Activated T-cell treated with anti-CD3 and anti-CD28 coated beads, Interleukin-2, amount 50 U/mL, for 4 hours (primary cell): ENCODE measurements around the gene STEAP1. TPM values are rescaled to one million over a fixed set of nuclear protein-coding genes. Genes with fewer than 3 reads are reported as not detected.
A peak's percentile ranks its signal among the peaks of the same experiment; 100 is the strongest.

Experiments used
- ATAC-seq, 2 donors: fragments of 200-7000 bp; cut with Tn5 transposase; one replicate each; pipeline ENCODE4 v1.10.0; 2021
- DNase-seq: peaks from one replicate; pipeline ENCODE4 v3.0.0-alpha.2; 2020
- H3K27me3 Mint-ChIP-seq: one replicate; pipeline ENCODE4 v1.8.0; 2021; ENCODE audit warnings: low read depth, mixed read lengths
- H3K36me3 Mint-ChIP-seq: one replicate; pipeline ENCODE4 v1.8.0; 2022; ENCODE audit warnings: mixed read lengths; ENCODE audit not compliant: insufficient read depth
- H3K4me1 Mint-ChIP-seq: one replicate; pipeline ENCODE4 v1.8.0; 2021; ENCODE audit warnings: low read depth, mixed read lengths
- H3K4me3 Mint-ChIP-seq: one replicate; pipeline ENCODE4 v1.8.0; 2021; ENCODE audit warnings: mild to moderate bottlenecking, moderate library complexity, mixed read lengths
- H3K9me3 Mint-ChIP-seq: one replicate; pipeline ENCODE4 v1.8.0; 2021; ENCODE audit warnings: mixed read lengths
- total RNA-seq, 3 donors: library from RNA; stranded (reverse); gene quantifications; one replicate each; pipeline ENCODE4 v1.2.1, GENCODE V29; 2021

Gene STEAP1
- total RNA-seq, 3 donors from 2014 or later, result 0.16 to 0.66 TPM; not detected in 1

GRCh38 chr7:90163534-90163933 lies 9.3 kb downstream of the STEAP1 start:
- Mint-ChIP-seq H3K9me3 (no peaks in the 10 kb centered on the region), H3K27me3 (peaks cover 13% of the 10 kb centered on the region), H3K4me3 (no peak overlapping the region), H3K4me1 (no peaks in the 10 kb centered on the region), H3K36me3 (no peaks in the 10 kb centered on the region)
- DNase-seq (no peak), ATAC-seq (no peak)

- H3K27me3 Mint-ChIP-seq, result peaks cover 11% of the 10 kb centered on the region
- peaks cover 4% of the 10 kb centered on the region for H3K9me3 Mint-ChIP-seq
- no peaks in the 10 kb centered on the region for H3K36me3 Mint-ChIP-seq
- no peaks in the 10 kb centered on the region for H3K4me1 Mint-ChIP-seq
- DNase-seq (no peak), ATAC-seq (no peak)
- H3K4me3 Mint-ChIP-seq, result no peak overlapping the region
These were observed 11.5 kb downstream of the STEAP1 start for GRCh38 chr7:90165724-90166123.

- Mint-ChIP-seq H3K9me3 (peaks cover 4% of the 10 kb centered on the region), H3K4me1 (no peaks in the 10 kb centered on the region), H3K36me3 (no peaks in the 10 kb centered on the region), H3K27me3 (peaks cover 16% of the 10 kb centered on the region), H3K4me3 (no peak overlapping the region)
- DNase-seq (no peak), ATAC-seq (no peak)
These were observed 11.9 kb downstream of the STEAP1 start for GRCh38 chr7:90166153-90166552.

GRCh38 chr7:90167361-90167760 lies 13.1 kb downstream of the STEAP1 start:
- H3K4me3 Mint-ChIP-seq, result no peak overlapping the region
- H3K27me3 Mint-ChIP-seq, result peaks cover 24% of the 10 kb centered on the region
- H3K4me1 Mint-ChIP-seq, result no peaks in the 10 kb centered on the region
- H3K9me3 Mint-ChIP-seq, result peaks cover 4% of the 10 kb centered on the region
- H3K36me3 Mint-ChIP-seq, result no peaks in the 10 kb centered on the region
- ATAC-seq (no peak), DNase-seq (no peak)

- Mint-ChIP-seq H3K27me3 (peaks cover 26% of the 10 kb centered on the region), H3K36me3 (no peaks in the 10 kb centered on the region), H3K4me3 (no peak overlapping the region), H3K9me3 (peaks cover 4% of the 10 kb centered on the region), H3K4me1 (no peaks in the 10 kb centered on the region)
- ATAC-seq, result no peak
- DNase-seq, result no peak
These were observed 15.6 kb downstream of the STEAP1 start for GRCh38 chr7:90169891-90170290.

GRCh38 chr7:90172121-90172520 lies 17.9 kb downstream of the STEAP1 start:
- H3K36me3 Mint-ChIP-seq, result no peaks in the 10 kb centered on the region
- no peak for DNase-seq
- peaks cover 21% of the 10 kb centered on the region for H3K27me3 Mint-ChIP-seq
- H3K4me1 Mint-ChIP-seq, result no peaks in the 10 kb centered on the region
- H3K4me3 Mint-ChIP-seq, result no peak overlapping the region
- no peak for ATAC-seq
- peaks cover 4% of the 10 kb centered on the region for H3K9me3 Mint-ChIP-seq

GRCh38 chr7:90172624-90173023 lies 18.4 kb downstream of the STEAP1 start:
- peaks cover 4% of the 10 kb centered on the region for H3K9me3 Mint-ChIP-seq
- no peaks in the 10 kb centered on the region for H3K4me1 Mint-ChIP-seq
- H3K27me3 Mint-ChIP-seq, result peaks cover 21% of the 10 kb centered on the region
- DNase-seq, result no peak
- no peaks in the 10 kb centered on the region for H3K36me3 Mint-ChIP-seq
- no peak for ATAC-seq
- no peak overlapping the region for H3K4me3 Mint-ChIP-seq

GRCh38 chr7:90173127-90173844 lies 19.0 kb downstream of the STEAP1 start:
- peaks cover 21% of the 10 kb centered on the region for H3K27me3 Mint-ChIP-seq
- peaks cover 4% of the 10 kb centered on the region for H3K9me3 Mint-ChIP-seq
- DNase-seq, result no peak
- H3K4me1 Mint-ChIP-seq, result no peaks in the 10 kb centered on the region
- no peak overlapping the region for H3K4me3 Mint-ChIP-seq
- H3K36me3 Mint-ChIP-seq, result no peaks in the 10 kb centered on the region
- no peak for ATAC-seq

GRCh38 chr7:90175667-90176066 lies 21.4 kb downstream of the STEAP1 start:
- DNase-seq (no peak), ATAC-seq (no peak)
- no peaks in the 10 kb centered on the region for H3K36me3 Mint-ChIP-seq
- no peak overlapping the region for H3K4me3 Mint-ChIP-seq
- H3K4me1 Mint-ChIP-seq, result peaks cover 13% of the 10 kb centered on the region
- peaks cover 20% of the 10 kb centered on the region for H3K27me3 Mint-ChIP-seq
- no peaks in the 10 kb centered on the region for H3K9me3 Mint-ChIP-seq

GRCh38 chr7:90176195-90176594 lies 21.9 kb downstream of the STEAP1 start:
- Mint-ChIP-seq H3K9me3 (no peaks in the 10 kb centered on the region), H3K36me3 (no peaks in the 10 kb centered on the region), H3K27me3 (peaks cover 15% of the 10 kb centered on the region), H3K4me1 (peaks cover 13% of the 10 kb centered on the region), H3K4me3 (no peak overlapping the region)
- DNase-seq (no peak), ATAC-seq (no peak)

GRCh38 chr7:90178166-90178565 lies 23.9 kb downstream of the STEAP1 start:
- no peaks in the 10 kb centered on the region for H3K36me3 Mint-ChIP-seq
- H3K4me1 Mint-ChIP-seq, result peaks cover 13% of the 10 kb centered on the region
- ATAC-seq (no peak), DNase-seq (no peak)
- H3K4me3 Mint-ChIP-seq, result no peak overlapping the region
- H3K27me3 Mint-ChIP-seq, result peaks cover 2% of the 10 kb centered on the region
- H3K9me3 Mint-ChIP-seq, result no peaks in the 10 kb centered on the region

- ATAC-seq (peak; percentile 92 to 94), DNase-seq (no peak)
- Mint-ChIP-seq H3K36me3 (no peaks in the 10 kb centered on the region), H3K27me3 (no peaks in the 10 kb centered on the region), H3K4me3 (no peak overlapping the region), H3K4me1 (peaks cover 13% of the 10 kb centered on the region), H3K9me3 (no peaks in the 10 kb centered on the region)
These were observed 24.5 kb downstream of the STEAP1 start for GRCh38 chr7:90178679-90179278.

GRCh38 chr7:90180011-90180585 lies 25.8 kb downstream of the STEAP1 start:
- Mint-ChIP-seq H3K27me3 (no peaks in the 10 kb centered on the region), H3K4me3 (no peak overlapping the region), H3K36me3 (no peaks in the 10 kb centered on the region), H3K9me3 (no peaks in the 10 kb centered on the region), H3K4me1 (peaks cover 13% of the 10 kb centered on the region)
- no peak for ATAC-seq
- DNase-seq, result no peak

GRCh38 chr7:90180649-90181048 lies 26.4 kb downstream of the STEAP1 start:
- Mint-ChIP-seq H3K4me3 (no peak overlapping the region), H3K4me1 (peaks cover 13% of the 10 kb centered on the region), H3K9me3 (no peaks in the 10 kb centered on the region), H3K27me3 (no peaks in the 10 kb centered on the region), H3K36me3 (no peaks in the 10 kb centered on the region)
- DNase-seq (no peak), ATAC-seq (no peak)

GRCh38 chr7:90181485-90181884 lies 27.2 kb downstream of the STEAP1 start:
- Mint-ChIP-seq H3K4me3 (no peak overlapping the region), H3K4me1 (peaks cover 13% of the 10 kb centered on the region), H3K9me3 (no peaks in the 10 kb centered on the region), H3K36me3 (no peaks in the 10 kb centered on the region), H3K27me3 (no peaks in the 10 kb centered on the region)
- no peak for ATAC-seq
- DNase-seq, result no peak
